Ovary (tissue), 9 donors: ENCODE results near the gene C14orf93. TPM values are rescaled to one million over a fixed set of nuclear protein-coding genes. Genes with fewer than 3 reads are reported as not detected.
A peak's percentile ranks its signal among the peaks of the same experiment; 100 is the strongest.

ENCODE experiments used
- DNase-seq, 5 donors: peaks; one replicate each; pipeline ENCODE4 v3.0.0-alpha.2; 2019 to 2020
- H3K27ac ChIP-seq, 2 donors: fragments of 200-600 bp; one replicate each; pipeline versions ENCODE4 v1.5.1 to v1.8.0; 2019 to 2022
- H3K27me3 ChIP-seq: fragments of 200-600 bp; one replicate; pipeline ENCODE4 v1.8.0; 2022
- H3K36me3 ChIP-seq: fragments of 200-600 bp; sonication (generic); one replicate; pipeline ENCODE4 v1.5.1; 2019
- H3K4me1 ChIP-seq: one replicate; pipeline ENCODE4 v1.8.1; 2013; ENCODE audit warnings: mild to moderate bottlenecking, moderate library complexity; ENCODE audit not compliant: insufficient read depth
- H3K4me3 ChIP-seq: fragments of 200-600 bp; sonication (generic); one replicate; pipeline ENCODE4 v1.5.1; 2017
- H3K9me3 ChIP-seq, 2 donors: fragments of 200-600 bp in 1 of 2; sonication (generic) in 1 of 2; one replicate each; pipeline versions ENCODE4 v1.5.1 to v1.8.1; 2013 to 2019; ENCODE audit warnings: mild to moderate bottlenecking in 1 of 2, moderate library complexity in 1 of 2
- EP300 ChIP-seq: sonication (generic); formaldehyde crosslinking; IDR thresholded peaks from one replicate; pipeline ENCODE4 v1.6.1; 2017; ENCODE audit warnings: antibody characterized with exemption
- POLR2A ChIP-seq: fragments of 450-650 bp; IDR thresholded peaks from one replicate; pipeline ENCODE4 v1.6.1; 2017; ENCODE audit warnings: antibody characterized with exemption, mild to moderate bottlenecking, moderate library complexity
- WGBS, 3 donors: extraction: QIAGEN DNeasy Blood & Tissue Kit in 1 of 3; methylation state at CpG; one replicate each; pipeline versions ENCODE4 v1.1.5 to v1.1.7; 2013 to 2017; 5-methylcytosine and 5-hydroxymethylcytosine counted together
- intact Hi-C, 4 donors: fragments of 100-400 bp; cut with DNase I; formaldehyde crosslinking; loops; one replicate each; pipeline versions ENCODE4 v1.11.0 to v1.15.1; 2022 to 2023
- polyA plus RNA-seq, 2 donors: library from polyadenylated mRNA; stranded (reverse); fragments of 200-250 nt in 1 of 2; fragments of 350-450 nt in 1 of 2; fragmentation: Illumina TruSeq in 1 of 2; extraction: RNeasy Lipid Tissue Mini Kit (QIAGEN cat#74804) in 1 of 2; gene quantifications; one replicate each; pipeline ENCODE4 v1.2.3, GENCODE V29; 2013 to 2014
- total RNA-seq, 7 donors: library from RNA; depleted of rRNA in 2 of 7; stranded (reverse); fragments of >200 nt in 2 of 7; fragmentation: NEBNext Ultra II Directional in 3 of 7; extraction: Animal tissue kit (Norgen Biotek cat#: 25700) in 3 of 7; gene quantifications; one replicate each; pipeline versions ENCODE4 v1.1.0 to v1.2.4, GENCODE V29; 2016 to 2023
- TF ChIP-seq, protein P1 (sequence below), 3 donors: fragments of 450-650 bp in 2 of 3; fragments of 200-600 bp in 1 of 3; IDR thresholded peaks; one replicate each; pipeline versions ENCODE4 v1.5.1 to v1.8.0; 2016 to 2022; ENCODE audit warnings: antibody characterized with exemption in 3 of 3, mild to moderate bottlenecking in 1 of 3
- donor health status: DM: no; HTN: no; CAD: no; lungs with moderate emphysema.
- donor health status: DM: no; HTN: no; CAD: no.
- donor health status: Bipolar disorder and iron deficiency.
- donor health status: DM: yes; HTN: yes; CAD: no.
- donor health status: DM: no; HTN: no; CAD: no.
- donor health status: DM: yes; HTN: yes; CAD: no.

Gene C14orf93
- total and polyA plus RNA-seq, 9 donors: 7.2 to 12.7 (median 10.8) TPM

DNA sequence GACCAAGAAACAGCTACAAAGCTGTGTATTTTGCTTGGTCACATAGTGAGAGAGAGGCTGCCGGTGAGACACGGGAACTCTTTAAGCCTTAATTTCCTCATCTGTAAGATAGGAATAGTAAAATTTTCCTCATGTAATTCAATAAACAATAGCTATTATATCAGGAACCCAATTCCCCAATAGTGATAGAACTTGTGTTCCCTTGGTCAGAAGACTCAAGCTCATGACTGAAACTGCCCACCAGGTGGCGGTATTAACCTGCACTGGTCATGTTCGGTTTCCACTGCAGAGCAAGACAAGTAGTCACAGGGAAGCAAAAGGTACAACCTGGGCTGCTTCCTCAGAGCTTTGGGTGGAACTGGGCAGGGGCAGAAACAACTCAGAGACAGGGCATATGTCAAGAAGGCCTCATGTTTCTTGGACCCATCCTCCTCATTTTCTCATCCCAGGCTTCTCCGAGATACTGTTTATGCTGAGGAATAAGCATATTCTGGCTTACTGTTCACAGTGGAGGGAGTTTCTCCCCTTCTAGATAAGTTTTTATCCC, 23.4 kb downstream of the C14orf93 start:
- no peaks in the 10 kb centered on the region for H3K9me3 ChIP-seq
- 19 to 21% (median 20%) methylated on average over 5 of the region's 5 CpGs for WGBS, 3 donors
- TF ChIP-seq, protein P1, sequence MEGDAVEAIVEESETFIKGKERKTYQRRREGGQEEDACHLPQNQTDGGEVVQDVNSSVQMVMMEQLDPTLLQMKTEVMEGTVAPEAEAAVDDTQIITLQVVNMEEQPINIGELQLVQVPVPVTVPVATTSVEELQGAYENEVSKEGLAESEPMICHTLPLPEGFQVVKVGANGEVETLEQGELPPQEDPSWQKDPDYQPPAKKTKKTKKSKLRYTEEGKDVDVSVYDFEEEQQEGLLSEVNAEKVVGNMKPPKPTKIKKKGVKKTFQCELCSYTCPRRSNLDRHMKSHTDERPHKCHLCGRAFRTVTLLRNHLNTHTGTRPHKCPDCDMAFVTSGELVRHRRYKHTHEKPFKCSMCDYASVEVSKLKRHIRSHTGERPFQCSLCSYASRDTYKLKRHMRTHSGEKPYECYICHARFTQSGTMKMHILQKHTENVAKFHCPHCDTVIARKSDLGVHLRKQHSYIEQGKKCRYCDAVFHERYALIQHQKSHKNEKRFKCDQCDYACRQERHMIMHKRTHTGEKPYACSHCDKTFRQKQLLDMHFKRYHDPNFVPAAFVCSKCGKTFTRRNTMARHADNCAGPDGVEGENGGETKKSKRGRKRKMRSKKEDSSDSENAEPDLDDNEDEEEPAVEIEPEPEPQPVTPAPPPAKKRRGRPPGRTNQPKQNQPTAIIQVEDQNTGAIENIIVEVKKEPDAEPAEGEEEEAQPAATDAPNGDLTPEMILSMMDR (IDR thresholded peaks at IDR 0.05): peak; percentile 82 to 90 (median 84)
- no peak for TF ChIP-seq EP300
- H3K4me1 ChIP-seq: no peaks in the 10 kb centered on the region
- no peaks in the 10 kb centered on the region for H3K27me3 ChIP-seq
- H3K27ac ChIP-seq: no peak overlapping the region
- peak; percentile 84 to 93 (median 89) for DNase-seq
- intact Hi-C loops: loop anchor here in 3 of 4 donors (2.0 to 10.0 kb wide), 4 partner anchors 70 to 114 kb away; partner anchors contain the start of genes CDH24 (in 3 of the 3) and LRP10 (in 2 of the 3)
- no peaks in the 10 kb centered on the region for H3K36me3 ChIP-seq
- H3K4me3 ChIP-seq: no peak overlapping the region

DNA sequence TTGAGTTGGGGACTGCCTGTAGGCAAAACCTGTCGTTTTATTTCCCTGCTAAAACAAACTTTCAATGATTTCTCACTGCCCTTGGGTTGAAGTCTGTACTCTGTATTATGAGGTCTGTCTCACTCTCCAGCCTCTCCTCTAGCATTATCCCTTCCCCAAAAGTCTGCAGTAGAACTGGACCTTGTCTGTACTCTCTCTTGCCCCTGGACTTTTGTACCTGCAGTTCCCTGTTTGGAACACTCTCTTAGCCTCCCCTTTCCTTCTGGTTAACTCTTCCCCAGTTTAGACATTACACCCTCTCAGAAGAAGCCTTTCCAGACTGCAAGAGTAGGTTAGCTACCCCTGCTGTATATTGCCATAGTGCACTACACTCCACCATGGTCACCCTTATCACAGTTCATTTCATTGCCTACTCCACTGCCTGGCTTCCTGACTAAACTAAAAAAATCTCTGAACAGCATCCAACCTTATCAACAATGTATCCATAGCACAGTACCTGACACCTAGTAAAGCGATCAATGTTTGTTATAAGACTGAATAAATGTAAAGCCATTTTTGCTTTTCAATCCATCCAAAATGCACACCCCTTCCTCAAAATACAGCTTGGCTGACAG, 23.9 kb downstream of the C14orf93 start:
- H3K27ac ChIP-seq: no peak overlapping the region

DNA sequence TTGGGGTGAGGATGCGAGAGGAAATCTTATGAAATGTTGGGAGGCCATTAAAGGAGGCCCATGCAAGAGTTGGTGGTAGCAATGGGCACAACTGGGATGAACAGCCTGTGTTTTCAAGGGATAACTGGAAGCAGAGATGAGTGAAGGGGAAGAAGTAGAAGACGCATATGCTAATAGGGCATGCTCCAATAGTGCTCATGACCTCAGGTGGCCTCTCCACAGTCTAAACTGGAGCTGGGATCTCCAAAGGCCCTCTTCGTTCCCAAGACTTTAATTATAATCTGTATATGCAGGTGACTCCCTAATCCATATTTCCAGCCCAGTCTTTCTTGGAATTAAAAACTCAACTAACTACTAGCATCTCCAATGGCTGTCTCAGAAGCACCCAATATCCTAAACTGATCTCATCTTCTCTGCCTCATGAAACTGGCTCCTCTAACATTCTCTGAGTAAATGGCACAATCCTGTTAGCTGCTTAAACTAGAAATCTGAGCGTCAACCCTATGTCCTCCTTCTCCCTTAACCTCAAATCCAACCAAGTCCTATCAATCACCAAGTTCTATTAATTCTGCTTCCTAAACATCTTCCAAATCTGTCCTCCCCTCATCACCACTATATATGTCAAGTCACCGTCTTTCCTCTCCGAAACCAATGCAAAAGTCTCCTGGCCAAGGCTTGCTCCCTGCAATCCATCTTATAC, 24.8 kb downstream of the C14orf93 start:
- WGBS, 3 donors: 88 to 91% (median 90%) methylated on average over 6 of the region's 6 CpGs
- intact Hi-C loops: loop anchor here (2.0 to 10.0 kb wide), 5 partner anchors 53 to 113 kb away; partner anchors contain the start of genes CDH24 (in 2 of the 4) and LRP10 (in 2 of the 4)
- H3K4me3 ChIP-seq: no peak overlapping the region
- no peaks in the 10 kb centered on the region for H3K9me3 ChIP-seq
- H3K36me3 ChIP-seq: no peaks in the 10 kb centered on the region
- no peaks in the 10 kb centered on the region for H3K27me3 ChIP-seq
- no peak for DNase-seq
- no peak overlapping the region for H3K27ac ChIP-seq
- H3K4me1 ChIP-seq: no peaks in the 10 kb centered on the region
- TF ChIP-seq EP300 (no peak), POLR2A (no peak)
- TF ChIP-seq, protein P1 (IDR thresholded peaks at IDR 0.05): no peak

More for the DNA sequence above, 23.9 kb downstream of the C14orf93 start:
- no peaks in the 10 kb centered on the region for H3K36me3 ChIP-seq
- DNase-seq: no peak
- H3K4me1 ChIP-seq: no peaks in the 10 kb centered on the region
- H3K4me3 ChIP-seq: no peak overlapping the region
- WGBS, 3 donors: 47 to 68% (median 61%) methylated on average over 2 of the region's 2 CpGs
- no peaks in the 10 kb centered on the region for H3K9me3 ChIP-seq
- no peaks in the 10 kb centered on the region for H3K27me3 ChIP-seq
- TF ChIP-seq, protein P1 (IDR thresholded peaks at IDR 0.05): no peak
- TF ChIP-seq POLR2A (no peak), EP300 (no peak)
- intact Hi-C loops: loop anchor here (2.0 to 10.0 kb wide), 5 partner anchors 71 to 114 kb away; partner anchors contain the start of genes CDH24 (in 3 of the 4) and LRP10 (in 2 of the 4)

DNA sequence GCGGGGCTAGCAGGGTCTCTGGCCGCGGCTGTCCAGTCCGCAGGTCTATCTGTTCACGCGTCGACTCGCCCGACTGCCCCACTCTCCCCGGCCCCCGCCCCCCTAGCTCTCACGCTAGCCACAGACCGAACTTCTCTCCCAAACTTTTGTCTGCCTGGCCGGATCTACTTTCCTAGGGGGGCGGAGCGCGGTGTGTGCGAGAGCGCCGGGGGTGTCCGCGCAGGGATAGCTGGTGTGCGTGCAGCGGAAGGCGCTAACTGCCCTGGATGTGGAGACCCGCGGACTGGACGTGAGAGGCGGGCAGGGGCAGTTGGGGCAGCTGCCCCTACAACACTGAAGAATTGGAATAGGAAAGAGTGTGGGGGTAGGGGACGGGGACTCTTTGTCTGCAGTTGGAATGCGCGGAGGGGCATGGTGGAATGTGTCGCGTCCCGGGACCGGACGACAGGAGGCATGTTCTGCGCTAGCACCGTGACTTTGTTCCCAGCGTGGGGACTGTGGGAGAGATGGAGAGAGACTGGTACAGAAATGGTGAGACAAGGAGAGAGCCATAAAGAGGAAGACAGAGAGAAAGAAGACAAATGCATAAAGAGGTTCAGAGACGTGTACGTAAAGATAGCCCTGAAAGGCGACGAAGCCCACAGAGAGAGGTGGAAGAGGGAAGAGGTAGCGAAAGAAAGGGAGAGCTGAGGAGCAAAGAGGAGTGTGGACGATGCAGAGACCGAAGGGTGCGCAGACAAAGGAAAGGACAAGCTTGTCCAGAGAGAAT, 27.3 kb downstream of the C14orf93 start, which contains the start of gene AJUBA:
Gene AJUBA (minus strand): TSS at position 75 of the 769 bp plus-strand sequence. CDS start 285 bp downstream, outside the sequence.
- TF ChIP-seq, protein P1 (IDR thresholded peaks at IDR 0.05): no peak
- TF ChIP-seq POLR2A: peak; percentile 47
- H3K27ac ChIP-seq: peak within 1 kb of the TSS; percentile 74 to 85
- intact Hi-C loops: loop anchor here in 2 of 4 donors (2.0 to 10.0 kb wide), 3 partner anchors 50 to 108 kb away; partner anchors contain the start of gene LRP10 (in 1 of the 2)
- peak within 1 kb of the TSS; percentile 75 for H3K4me3 ChIP-seq
- H3K36me3 ChIP-seq: no peaks in the 10 kb centered on the region
- H3K27me3 ChIP-seq: no peaks in the 10 kb centered on the region
- H3K4me1 ChIP-seq: peaks cover 12% of the 10 kb centered on the region
- 0 to 1% (median 0%) methylated on average over 47 to 48 of the region's 48 CpGs for WGBS, 3 donors
- H3K9me3 ChIP-seq: no peaks in the 10 kb centered on the region
- peak; percentile 92 to 95 (median 93) for DNase-seq
